Panc1 (cell line): ENCODE results near the gene WASF3. TPM values are rescaled to one million over a fixed set of nuclear protein-coding genes. Genes with fewer than 3 reads are reported as not detected.

ENCODE experiments used
- ATAC-seq: fragments of 200-7000 bp; cut with Tn5 transposase; 2 replicates; pipeline ENCODE4 v1.9.1; 2020; ENCODE audit warnings: mild to moderate bottlenecking, moderate library complexity
- BruUV-seq: library from RNA; stranded (reverse); fragments of 400-500 nt; replicated peaks from 2 replicates; lab custom pipeline; 2021; lab: Mats Ljungman, UMichigan
- CTCF ChIA-PET: fragments of 300-600 bp; sonication (Branson Sonifier 250); formaldehyde crosslinking; loops from one replicate; lab custom pipeline; 2022; ENCODE audit warnings: antibody characterized with exemption; lab: Charles Lee
- POLR2A ChIA-PET: fragments of 300-600 bp; sonication (Branson Sonifier 250); formaldehyde crosslinking; loops from one replicate; lab custom pipeline; 2022; ENCODE audit warnings: antibody characterized with exemption; lab: Charles Lee
- DNase-seq: peaks from one replicate; pipeline ENCODE4 v3.0.0-alpha.2; 2010; ENCODE audit warnings: low read depth, low spot score
- H3K27ac ChIP-seq: 2 replicates; pipeline ENCODE4 v1.5.1; 2011; ENCODE audit warnings: mild to moderate bottlenecking, low read length, inconsistent platforms
- H3K27me3 ChIP-seq: fragments of 200-500 bp; sonication (Bioruptor generic); 2 replicates; pipeline ENCODE4 v1.6.0; 2014; ENCODE audit warnings: low read length, inconsistent platforms; ENCODE audit not compliant: control insufficient read depth, insufficient read depth
- H3K36me3 ChIP-seq: fragments of 200-500 bp; sonication (Bioruptor generic); 2 replicates; pipeline ENCODE4 v1.5.1; 2014; ENCODE audit warnings: inconsistent platforms, mild to moderate bottlenecking, low read length, moderate library complexity; ENCODE audit not compliant: control insufficient read depth, insufficient read depth
- H3K4me1 ChIP-seq: 2 replicates; pipeline ENCODE4 v1.5.1; 2011; ENCODE audit warnings: inconsistent platforms, mild to moderate bottlenecking, low read length, moderate library complexity; ENCODE audit not compliant: control insufficient read depth, insufficient read depth
- H3K4me3 ChIP-seq, 2 experiments: 2 replicates each; pipeline ENCODE4 v1.5.1; 2011 to 2012; ENCODE audit warnings: low read depth in 2 of 2, low read length in 2 of 2, mild to moderate bottlenecking in 2 of 2, inconsistent platforms in 1 of 2, moderate library complexity in 1 of 2
- H3K9me3 ChIP-seq: fragments of 200-500 bp; sonication (Bioruptor generic); 2 replicates; pipeline ENCODE4 v1.5.1; 2014; ENCODE audit warnings: low read depth, mild to moderate bottlenecking, inconsistent platforms, low read length, moderate library complexity; ENCODE audit not compliant: control insufficient read depth, insufficient read depth
- POLR2AphosphoS5 ChIP-seq: IDR thresholded peaks from 2 replicates; pipeline ENCODE4 v1.6.1; 2012; ENCODE audit warnings: mild to moderate bottlenecking, low read depth, low read length, moderate library complexity
- REST ChIP-seq, 2 experiments: IDR thresholded peaks; 2 replicates each; pipeline ENCODE4 v1.6.1; 2011 to 2012; ENCODE audit warnings: low read depth in 2 of 2, control low read depth in 1 of 2, low read length in 1 of 2, mild to moderate bottlenecking in 1 of 2, moderate library complexity in 1 of 2; ENCODE audit not compliant: insufficient read depth in 1 of 2
- SIN3A ChIP-seq: IDR thresholded peaks from 2 replicates; pipeline ENCODE4 v1.6.1; 2012; ENCODE audit warnings: low read depth, mild to moderate bottlenecking, low read length, moderate library complexity, borderline replicate concordance; ENCODE audit not compliant: insufficient read depth
- TCF7L2 ChIP-seq: IDR thresholded peaks from 2 replicates; pipeline ENCODE4 v1.6.1; 2011; ENCODE audit warnings: mild to moderate bottlenecking, low read depth, low read length, inconsistent platforms
- in situ Hi-C: cut with HindIII; loops from 2 replicates; pipeline ENCODE4 v1.10.0; 2016; ENCODE audit warnings: low sequenced_read_pairs, low pct_unique_long_range_greater_than_20kb
- intact Hi-C: fragments of 100-400 bp; cut with micrococcal nuclease; formaldehyde crosslinking; loops from one replicate; pipeline ENCODE4 v1.10.0; 2022; ENCODE audit not compliant: unreplicated experiment
- total RNA-seq: library from RNA; stranded (reverse); gene quantifications from one replicate; pipeline ENCODE4 v1.2.1, GENCODE V29; 2021; ENCODE audit not compliant: unreplicated experiment
- TF ChIP-seq, protein P1 (sequence below): fragments of 450-650 bp; IDR thresholded peaks from 2 replicates; pipeline ENCODE4 v1.5.1; 2017; ENCODE audit warnings: mild to moderate bottlenecking

WASF3 gene
- total RNA-seq, 1 experiment from 2014 or later, result 20.2 TPM

- ATAC-seq, result no peak
- H3K9me3 ChIP-seq, result no peaks in the 10 kb centered on the region
- intact Hi-C loops, result no loop called here
- H3K4me3 ChIP-seq, result no peak overlapping the region
- CTCF ChIA-PET, result no interaction called here
- H3K36me3 ChIP-seq, result no peaks in the 10 kb centered on the region
- H3K27ac ChIP-seq, result no peak overlapping the region
- no TSS peak for BruUV-seq
- no peak for TF ChIP-seq POLR2AphosphoS5
- no peak for TF ChIP-seq TCF7L2
- no peak for TF ChIP-seq REST (IDR thresholded peaks at IDR 0.05; ENCODE audit: insufficient read depth in 1 of 2, low read depth in 2 of 2, low read length in 1 of 2)
- TF ChIP-seq SIN3A, result no peak
- TF ChIP-seq, protein P1, sequence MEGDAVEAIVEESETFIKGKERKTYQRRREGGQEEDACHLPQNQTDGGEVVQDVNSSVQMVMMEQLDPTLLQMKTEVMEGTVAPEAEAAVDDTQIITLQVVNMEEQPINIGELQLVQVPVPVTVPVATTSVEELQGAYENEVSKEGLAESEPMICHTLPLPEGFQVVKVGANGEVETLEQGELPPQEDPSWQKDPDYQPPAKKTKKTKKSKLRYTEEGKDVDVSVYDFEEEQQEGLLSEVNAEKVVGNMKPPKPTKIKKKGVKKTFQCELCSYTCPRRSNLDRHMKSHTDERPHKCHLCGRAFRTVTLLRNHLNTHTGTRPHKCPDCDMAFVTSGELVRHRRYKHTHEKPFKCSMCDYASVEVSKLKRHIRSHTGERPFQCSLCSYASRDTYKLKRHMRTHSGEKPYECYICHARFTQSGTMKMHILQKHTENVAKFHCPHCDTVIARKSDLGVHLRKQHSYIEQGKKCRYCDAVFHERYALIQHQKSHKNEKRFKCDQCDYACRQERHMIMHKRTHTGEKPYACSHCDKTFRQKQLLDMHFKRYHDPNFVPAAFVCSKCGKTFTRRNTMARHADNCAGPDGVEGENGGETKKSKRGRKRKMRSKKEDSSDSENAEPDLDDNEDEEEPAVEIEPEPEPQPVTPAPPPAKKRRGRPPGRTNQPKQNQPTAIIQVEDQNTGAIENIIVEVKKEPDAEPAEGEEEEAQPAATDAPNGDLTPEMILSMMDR, result no peak
- no peak for DNase-seq
- no peaks in the 10 kb centered on the region for H3K4me1 ChIP-seq
- POLR2A ChIA-PET, result no interaction called here
- H3K27me3 ChIP-seq, result no peaks in the 10 kb centered on the region
- in situ Hi-C loops, result no loop called here
Observed at GRCh38 chr13:26517936-26518335, 39.5 kb upstream of the WASF3 start.

GRCh38 chr13:26518451-26518959 is 39.0 kb upstream of the WASF3 start:
- DNase-seq, result no peak
- BruUV-seq, result no TSS peak
- Histone ChIP-seq H3K27me3 (no peaks in the 10 kb centered on the region), H3K27ac (no peak overlapping the region), H3K4me3 (no peak overlapping the region), H3K4me1 (no peaks in the 10 kb centered on the region), H3K9me3 (no peaks in the 10 kb centered on the region), H3K36me3 (no peaks in the 10 kb centered on the region)
- ATAC-seq, result no peak
- ChIA-PET CTCF (no interaction called here), POLR2A (no interaction called here)
- intact Hi-C loops (no loop called here), in situ Hi-C loops (no loop called here)
- no peak for TF ChIP-seq SIN3A
- TF ChIP-seq POLR2AphosphoS5, result no peak
- no peak for TF ChIP-seq TCF7L2
- TF ChIP-seq, protein P1, result no peak
- TF ChIP-seq REST (IDR thresholded peaks at IDR 0.05; ENCODE audit: insufficient read depth in 1 of 2, low read depth in 2 of 2, low read length in 1 of 2), result no peak
